Chondrocyte (in vitro differentiated cells): ENCODE data around the gene CCNDBP1. TPM values are rescaled to one million over a fixed set of nuclear protein-coding genes. Genes with fewer than 3 reads are reported as not detected.
"Not testable (repeated sequence)": the region's sequence is repeated elsewhere in the genome, so short reads cannot be mapped to it uniquely, and the experiment has no call there.

Experiments used
- DNase-seq: peaks from one replicate; pipeline ENCODE4 v3.0.0; 2021; ENCODE audit warnings: mixed read lengths, low spot score
- H3K27ac Mint-ChIP-seq: one replicate; pipeline ENCODE4 v1.8.0; 2021; ENCODE audit warnings: mild to moderate bottlenecking, moderate library complexity, mixed read lengths; ENCODE audit not compliant: unreplicated experiment
- H3K27me3 Mint-ChIP-seq: 2 replicates; pipeline ENCODE4 v1.8.0; 2021; ENCODE audit warnings: low read depth, mixed read lengths
- H3K36me3 Mint-ChIP-seq: 2 replicates; pipeline ENCODE4 v1.8.0; 2021; ENCODE audit warnings: low read depth, mixed read lengths
- H3K4me1 Mint-ChIP-seq: 2 replicates; pipeline ENCODE4 v1.8.0; 2021; ENCODE audit warnings: low read depth, mild to moderate bottlenecking, mixed read lengths
- H3K4me3 Mint-ChIP-seq: one replicate; pipeline ENCODE4 v1.8.0; 2021; ENCODE audit warnings: mild to moderate bottlenecking, moderate library complexity, mixed read lengths; ENCODE audit not compliant: unreplicated experiment
- H3K9me3 Mint-ChIP-seq: 2 replicates; pipeline ENCODE4 v1.8.0; 2021; ENCODE audit warnings: low read depth, mixed read lengths
- CTCF ChIP-seq: fragments of 200-600 bp; sonication (generic); IDR thresholded peaks from 2 replicates; pipeline ENCODE4 v1.5.0; 2021; ENCODE audit warnings: antibody characterized with exemption, mild to moderate bottlenecking, moderate library complexity
- total RNA-seq: library from RNA; stranded (reverse); gene quantifications from 3 replicates; pipeline ENCODE4 v1.2.1, GENCODE V29; 2021

Gene CCNDBP1
- total RNA-seq, 1 donor from 2014 or later, result 40.1 TPM

- peak; percentile 88 for TF ChIP-seq CTCF
- no peak for DNase-seq
- Mint-ChIP-seq H3K36me3 (no peaks in the 10 kb centered on the region), H3K27ac (no peak overlapping the region), H3K4me1 (no peaks in the 10 kb centered on the region), H3K27me3 (peaks cover 23% of the 10 kb centered on the region), H3K4me3 (no peak overlapping the region), H3K9me3 (no peaks in the 10 kb centered on the region)
Observed at GRCh38 chr15:43225201-43225949, 40.2 kb downstream of the CCNDBP1 start.

GRCh38 chr15:43225950-43226255 is 40.7 kb downstream of the CCNDBP1 start:
- peaks cover 23% of the 10 kb centered on the region for H3K27me3 Mint-ChIP-seq
- not testable (repeated sequence) for H3K9me3 Mint-ChIP-seq, DNase-seq, H3K27ac Mint-ChIP-seq, H3K36me3 Mint-ChIP-seq, H3K4me3 Mint-ChIP-seq, H3K4me1 Mint-ChIP-seq

DNA sequence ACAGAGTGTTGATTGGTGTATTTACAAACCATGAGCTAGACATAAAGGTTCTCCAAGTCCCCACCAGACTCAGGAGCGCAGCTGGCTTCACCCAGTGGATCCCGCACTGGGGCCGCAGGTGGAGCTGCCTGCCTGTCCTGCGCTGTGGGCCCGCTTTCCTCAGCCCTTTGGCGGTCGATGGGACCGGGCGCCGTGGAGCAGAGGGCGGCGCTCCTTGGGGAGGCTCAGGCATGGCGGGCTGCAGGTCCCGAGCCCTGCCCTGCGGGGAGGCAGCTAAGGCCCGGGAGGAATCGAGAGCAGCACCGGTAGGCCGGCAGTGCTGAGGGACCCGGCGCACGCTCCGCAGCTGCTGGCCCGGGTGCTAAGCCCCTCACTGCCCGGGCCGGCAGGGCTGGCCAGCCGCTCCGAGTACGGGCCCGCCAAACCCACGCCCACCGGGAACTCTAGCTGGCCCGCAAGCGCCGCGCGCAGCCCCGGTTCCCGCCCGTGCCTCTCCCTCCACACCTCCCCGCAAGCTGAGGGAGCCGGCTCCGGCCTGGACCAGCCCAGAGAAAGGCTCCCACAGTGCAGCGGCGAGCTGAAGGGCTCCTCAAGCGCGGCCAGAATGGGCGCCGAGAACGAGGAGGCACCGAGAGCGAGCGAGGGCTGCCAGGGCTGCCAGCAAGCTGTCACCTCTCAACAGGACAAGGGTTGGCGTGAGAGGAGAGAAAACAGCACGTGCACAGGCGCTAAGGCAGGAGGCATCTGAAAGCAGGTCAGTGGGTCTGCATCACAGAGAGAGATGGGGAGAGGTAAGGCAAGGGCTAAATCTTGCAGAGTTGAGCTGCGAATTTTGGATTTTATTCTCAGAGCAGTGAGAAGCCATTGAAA is 41.5 kb downstream of the CCNDBP1 start:
- Mint-ChIP-seq H3K36me3 (no peaks in the 10 kb centered on the region), H3K4me1 (peaks cover 6% of the 10 kb centered on the region), H3K27me3 (peaks cover 18% of the 10 kb centered on the region), H3K4me3 (no peak overlapping the region), H3K27ac (no peak overlapping the region), H3K9me3 (no peaks in the 10 kb centered on the region)
- no peak for TF ChIP-seq CTCF
- no peak for DNase-seq

DNA sequence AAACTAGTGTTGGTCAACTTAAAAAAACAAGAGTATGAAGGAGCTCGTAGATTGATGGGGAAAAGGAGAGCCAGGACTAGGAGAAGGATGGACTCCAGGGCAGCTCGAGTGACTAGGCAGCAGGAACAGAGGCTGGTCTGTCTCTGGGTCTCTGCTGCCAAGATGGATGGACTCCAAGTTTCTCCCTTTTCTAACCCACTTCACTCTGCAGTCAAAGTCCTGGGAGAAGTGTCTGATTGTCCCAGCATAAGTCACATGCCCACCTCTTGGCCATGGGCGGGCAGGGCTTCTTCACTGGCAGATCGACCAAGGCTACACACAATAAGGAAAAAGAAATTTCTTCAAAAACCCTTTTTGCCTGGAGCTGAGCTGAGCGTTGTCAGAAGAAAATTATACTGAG is 44.8 kb downstream of the CCNDBP1 start:
- Mint-ChIP-seq H3K4me3 (no peak overlapping the region), H3K36me3 (no peaks in the 10 kb centered on the region), H3K27me3 (peaks cover 38% of the 10 kb centered on the region), H3K4me1 (peaks cover 6% of the 10 kb centered on the region), H3K9me3 (no peaks in the 10 kb centered on the region), H3K27ac (no peak overlapping the region)
- no peak for DNase-seq
- TF ChIP-seq CTCF, result no peak

DNA sequence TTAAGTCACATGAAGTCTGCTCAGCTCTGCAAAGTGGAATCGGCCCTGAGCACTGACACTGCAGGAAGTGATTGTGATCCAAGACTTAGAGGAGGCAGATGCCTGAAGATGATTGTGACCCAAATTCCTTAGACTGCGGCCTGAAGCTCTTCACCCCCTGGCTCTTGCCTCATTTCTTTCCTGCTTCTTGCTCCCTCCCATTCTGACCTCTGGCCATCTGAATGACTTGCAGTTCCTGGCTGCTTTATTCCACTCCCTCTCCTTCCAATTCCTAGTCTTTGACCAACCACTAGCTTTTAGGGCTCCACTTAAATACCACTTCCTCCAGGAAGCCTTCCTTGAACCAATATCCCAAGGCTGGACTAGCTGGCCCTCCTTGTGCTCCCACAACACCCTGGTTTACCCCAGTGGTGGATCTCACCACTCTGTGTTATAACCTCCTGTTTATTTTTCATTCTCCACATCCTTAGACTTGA is 45.5 kb downstream of the CCNDBP1 start:
- Mint-ChIP-seq H3K4me1 (peaks cover 6% of the 10 kb centered on the region), H3K27ac (no peak overlapping the region), H3K4me3 (no peak overlapping the region), H3K36me3 (no peaks in the 10 kb centered on the region), H3K27me3 (peaks cover 42% of the 10 kb centered on the region), H3K9me3 (no peaks in the 10 kb centered on the region)
- no peak for TF ChIP-seq CTCF
- no peak for DNase-seq
